ENCODE results near the gene ZMIZ1. TPM values are rescaled to one million over a fixed set of nuclear protein-coding genes. Genes with fewer than 3 reads are reported as not detected.
A peak's percentile ranks its signal among the peaks of the same experiment; 100 is the strongest.

The ZMIZ1 gene
- total and polyA plus RNA-seq, 2 donors (not counting 1 experiment from before 2014, with no cell fraction given): 6.3 to 30.6 TPM

DNA sequence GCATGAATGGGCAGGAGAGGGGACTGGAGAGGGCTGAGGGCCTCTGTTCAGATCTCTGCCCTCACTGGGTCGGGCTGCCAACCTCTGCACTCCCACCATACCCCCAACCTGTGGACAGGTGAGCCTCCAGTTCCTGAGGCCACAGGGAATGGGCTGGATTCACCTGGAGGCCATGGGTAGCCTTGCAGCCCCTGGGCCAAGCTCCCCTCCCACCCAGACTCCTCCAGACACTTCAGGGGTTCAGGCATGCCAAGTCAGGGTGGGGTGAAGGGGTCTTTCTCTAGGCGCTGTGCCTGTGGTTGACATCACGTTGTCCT, 80.5 kb downstream of the ZMIZ1 start:
- Histone ChIP-seq H3K9me3 (ENCODE audit: control insufficient read depth, insufficient read depth, low read depth, low read length) (no peaks in the 10 kb centered on the region), H3K4me1 (ENCODE audit: control insufficient read depth, extremely low read depth, insufficient read depth, low read length) (peaks cover 72% of the 10 kb centered on the region), H3K4me3 (replicated peaks in 1 of 4; ENCODE audit: control extremely low read depth in 1 of 4, insufficient read depth in 1 of 4, low read depth in 3 of 4, low read length in 4 of 4) (no peak overlapping the region), H3K79me2 (ENCODE audit: control insufficient read depth, insufficient read depth, low read length) (peaks cover 52% of the 10 kb centered on the region), H4K20me1 (ENCODE audit: control insufficient read depth, extremely low read depth, insufficient read depth, low read length) (no peaks in the 10 kb centered on the region), H2AFZ (ENCODE audit: low read length) (no peak overlapping the region), H3K9ac (ENCODE audit: insufficient read depth, low read length) (peak overlapping the region; percentile 9), H3K36me3 (ENCODE audit: control insufficient read depth, insufficient read depth, low read length) (peaks cover 11% of the 10 kb centered on the region), H3K27ac (ENCODE audit: insufficient read depth, low read length) (peak overlapping the region; percentile 92), H3K27me3 (ENCODE audit: control insufficient read depth, insufficient read depth, low read length) (no peaks in the 10 kb centered on the region), H3K4me2 (ENCODE audit: extremely low read depth, insufficient read depth, low read length) (peak overlapping the region; percentile 70)
- TF ChIP-seq, protein P1, sequence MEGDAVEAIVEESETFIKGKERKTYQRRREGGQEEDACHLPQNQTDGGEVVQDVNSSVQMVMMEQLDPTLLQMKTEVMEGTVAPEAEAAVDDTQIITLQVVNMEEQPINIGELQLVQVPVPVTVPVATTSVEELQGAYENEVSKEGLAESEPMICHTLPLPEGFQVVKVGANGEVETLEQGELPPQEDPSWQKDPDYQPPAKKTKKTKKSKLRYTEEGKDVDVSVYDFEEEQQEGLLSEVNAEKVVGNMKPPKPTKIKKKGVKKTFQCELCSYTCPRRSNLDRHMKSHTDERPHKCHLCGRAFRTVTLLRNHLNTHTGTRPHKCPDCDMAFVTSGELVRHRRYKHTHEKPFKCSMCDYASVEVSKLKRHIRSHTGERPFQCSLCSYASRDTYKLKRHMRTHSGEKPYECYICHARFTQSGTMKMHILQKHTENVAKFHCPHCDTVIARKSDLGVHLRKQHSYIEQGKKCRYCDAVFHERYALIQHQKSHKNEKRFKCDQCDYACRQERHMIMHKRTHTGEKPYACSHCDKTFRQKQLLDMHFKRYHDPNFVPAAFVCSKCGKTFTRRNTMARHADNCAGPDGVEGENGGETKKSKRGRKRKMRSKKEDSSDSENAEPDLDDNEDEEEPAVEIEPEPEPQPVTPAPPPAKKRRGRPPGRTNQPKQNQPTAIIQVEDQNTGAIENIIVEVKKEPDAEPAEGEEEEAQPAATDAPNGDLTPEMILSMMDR (conservative IDR thresholded peaks at IDR 0.05 in 1 of 2, IDR thresholded peaks at IDR 0.05 in 1 of 2; ENCODE audit: low read depth in 1 of 2, low read length in 2 of 2): no peak
- no peak for TF ChIP-seq EZH2 (IDR thresholded peaks at IDR 0.05; ENCODE audit: low read length, missing control alignments)
- no peak for DNase-seq (ENCODE audit: low read depth in 2 of 2)

DNA sequence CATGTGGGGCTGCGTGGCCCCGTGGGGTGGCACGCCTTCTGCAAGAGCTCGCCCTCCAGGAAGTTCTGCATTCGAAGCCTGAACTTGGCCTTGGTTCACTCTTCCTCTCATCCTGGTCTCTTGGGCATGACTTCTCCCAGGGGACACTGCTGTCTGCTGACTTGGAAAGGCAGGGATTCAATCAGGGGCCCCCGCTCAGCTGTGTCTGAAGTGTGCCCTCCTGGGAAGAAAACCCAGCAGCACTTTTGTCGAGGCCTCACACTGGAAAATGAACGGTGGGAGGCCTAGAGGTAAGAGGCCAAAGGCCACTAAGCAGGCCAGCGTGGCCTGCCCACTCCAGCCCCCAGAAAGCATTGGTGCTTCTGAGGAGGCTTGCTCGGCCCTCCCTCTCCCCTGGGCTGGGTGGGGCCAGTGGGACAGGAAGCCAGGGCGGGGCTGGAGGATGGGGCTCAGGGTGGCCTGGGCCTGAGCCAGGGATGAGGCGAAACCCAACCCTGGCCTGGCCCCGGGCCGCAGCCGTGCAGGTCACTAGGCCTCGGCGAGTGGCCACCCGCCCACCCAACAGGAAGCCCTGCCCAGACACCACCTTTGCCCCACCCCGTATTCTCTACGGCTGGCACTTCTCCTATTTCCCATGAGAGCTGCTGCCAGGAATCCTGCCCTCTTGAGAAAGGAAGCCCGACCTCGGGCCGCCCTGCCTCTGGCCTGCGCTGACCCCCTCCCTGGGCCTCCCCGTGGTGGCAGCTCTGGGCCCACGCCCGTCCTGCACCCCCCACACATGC, 81.1 kb downstream of the ZMIZ1 start:
- Histone ChIP-seq H3K4me3 (replicated peaks in 1 of 4; ENCODE audit: control extremely low read depth in 1 of 4, insufficient read depth in 1 of 4, low read depth in 3 of 4, low read length in 4 of 4) (no peak overlapping the region), H3K4me1 (ENCODE audit: control insufficient read depth, extremely low read depth, insufficient read depth, low read length) (peaks cover 74% of the 10 kb centered on the region), H3K36me3 (ENCODE audit: control insufficient read depth, insufficient read depth, low read length) (peaks cover 11% of the 10 kb centered on the region), H3K27me3 (ENCODE audit: control insufficient read depth, insufficient read depth, low read length) (no peaks in the 10 kb centered on the region), H3K4me2 (ENCODE audit: extremely low read depth, insufficient read depth, low read length) (no peak overlapping the region), H3K27ac (ENCODE audit: insufficient read depth, low read length) (peak overlapping the region; percentile 92), H2AFZ (ENCODE audit: low read length) (no peak overlapping the region), H4K20me1 (ENCODE audit: control insufficient read depth, extremely low read depth, insufficient read depth, low read length) (no peaks in the 10 kb centered on the region), H3K79me2 (ENCODE audit: control insufficient read depth, insufficient read depth, low read length) (peaks cover 54% of the 10 kb centered on the region), H3K9ac (ENCODE audit: insufficient read depth, low read length) (peak overlapping the region; percentile 56), H3K9me3 (ENCODE audit: control insufficient read depth, insufficient read depth, low read depth, low read length) (no peaks in the 10 kb centered on the region)
- TF ChIP-seq, protein P1 (conservative IDR thresholded peaks at IDR 0.05 in 1 of 2, IDR thresholded peaks at IDR 0.05 in 1 of 2; ENCODE audit: low read depth in 1 of 2, low read length in 2 of 2): no peak
- no peak for TF ChIP-seq EZH2 (IDR thresholded peaks at IDR 0.05; ENCODE audit: low read length, missing control alignments)
- peak; percentile 73 to 80 for DNase-seq (ENCODE audit: low read depth in 2 of 2)

DNA sequence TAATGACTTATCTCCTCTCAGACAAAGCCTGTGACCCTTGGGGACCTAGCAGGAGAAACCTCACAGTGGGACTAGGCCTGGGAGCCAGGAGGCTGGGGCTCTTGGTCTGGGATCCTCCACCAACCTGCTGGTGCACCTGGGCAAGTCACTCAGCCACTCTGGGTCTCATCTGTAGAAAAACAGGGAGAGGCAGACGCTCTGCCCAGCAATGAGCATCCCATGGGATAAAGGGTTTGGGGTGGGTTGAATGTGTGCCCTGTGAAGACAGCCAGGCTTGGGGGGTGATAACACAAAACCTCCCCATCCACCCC, 81.6 kb downstream of the ZMIZ1 start:
- TF ChIP-seq, protein P1 (conservative IDR thresholded peaks at IDR 0.05 in 1 of 2, IDR thresholded peaks at IDR 0.05 in 1 of 2; ENCODE audit: low read depth in 1 of 2, low read length in 2 of 2): no peak
- no peak for TF ChIP-seq EZH2 (IDR thresholded peaks at IDR 0.05; ENCODE audit: low read length, missing control alignments)
- H3K4me1 ChIP-seq (ENCODE audit: control insufficient read depth, extremely low read depth, insufficient read depth, low read length): peaks cover 73% of the 10 kb centered on the region
- no peak overlapping the region for H2AFZ ChIP-seq (ENCODE audit: low read length)
- no peaks in the 10 kb centered on the region for H4K20me1 ChIP-seq (ENCODE audit: control insufficient read depth, extremely low read depth, insufficient read depth, low read length)
- H3K9me3 ChIP-seq (ENCODE audit: control insufficient read depth, insufficient read depth, low read depth, low read length): no peaks in the 10 kb centered on the region
- H3K27ac ChIP-seq (ENCODE audit: insufficient read depth, low read length): peak overlapping the region; percentile 92
- H3K4me3 ChIP-seq (replicated peaks in 1 of 4; ENCODE audit: control extremely low read depth in 1 of 4, insufficient read depth in 1 of 4, low read depth in 3 of 4, low read length in 4 of 4): no peak overlapping the region
- H3K36me3 ChIP-seq (ENCODE audit: control insufficient read depth, insufficient read depth, low read length): peaks cover 11% of the 10 kb centered on the region
- no peaks in the 10 kb centered on the region for H3K27me3 ChIP-seq (ENCODE audit: control insufficient read depth, insufficient read depth, low read length)
- peaks cover 55% of the 10 kb centered on the region for H3K79me2 ChIP-seq (ENCODE audit: control insufficient read depth, insufficient read depth, low read length)
- DNase-seq (ENCODE audit: low read depth in 2 of 2): no peak
- no peak overlapping the region for H3K4me2 ChIP-seq (ENCODE audit: extremely low read depth, insufficient read depth, low read length)
- H3K9ac ChIP-seq (ENCODE audit: insufficient read depth, low read length): peak overlapping the region; percentile 56

Measured in fibroblast of lung (primary cell).